ENCODE measurements around the gene TRPM3.

Gene TRPM3

GRCh38 chr9:71121275-71122021 lies at the start of gene TRPM3:
Gene TRPM3 (minus strand): TSS chr9:71121621. CDS start chr9:71121354, 267 bp downstream.
- no peak for DNase-seq

GRCh38 chr9:71168418-71168817 lies 47.0 kb upstream of the TRPM3 start:
- DNase-seq, result no peak

- no peak for DNase-seq
Measured at GRCh38 chr9:71162126-71162525, 40.7 kb upstream of the TRPM3 start.

- DNase-seq, result no peak
Measured at GRCh38 chr9:71157731-71158130, 36.3 kb upstream of the TRPM3 start.

- no peak for DNase-seq
Measured at GRCh38 chr9:71147368-71147767, 25.9 kb upstream of the TRPM3 start.

GRCh38 chr9:71146511-71146910 lies 25.1 kb upstream of the TRPM3 start:
- no peak for DNase-seq

GRCh38 chr9:71145179-71145578 lies 23.8 kb upstream of the TRPM3 start:
- DNase-seq, result no peak

GRCh38 chr9:71144495-71144894 lies 23.1 kb upstream of the TRPM3 start:
- no peak for DNase-seq

- no peak for DNase-seq
Measured at GRCh38 chr9:71136696-71137095, 15.3 kb upstream of the TRPM3 start.

GRCh38 chr9:71131145-71131544 lies 9.7 kb upstream of the TRPM3 start:
- DNase-seq, result no peak

GRCh38 chr9:71130521-71130920 lies 9.1 kb upstream of the TRPM3 start:
- no peak for DNase-seq

GRCh38 chr9:71128796-71129195 lies 7.4 kb upstream of the TRPM3 start:
- DNase-seq, result no peak

GRCh38 chr9:71127301-71127700 lies 5.9 kb upstream of the TRPM3 start:
- no peak for DNase-seq

- no peak for DNase-seq
Measured at GRCh38 chr9:71122421-71122820, 1.0 kb upstream of the TRPM3 start.

GRCh38 chr9:71122022-71122275 lies 528 bp upstream of the TRPM3 start:
- DNase-seq, result no peak

GRCh38 chr9:71120501-71121247 lies 747 bp downstream of the TRPM3 start:
- no peak for DNase-seq

- no peak for DNase-seq
Measured at GRCh38 chr9:71119746-71120145, 1.7 kb downstream of the TRPM3 start.

GRCh38 chr9:71118324-71118723 lies 3.1 kb downstream of the TRPM3 start:
- DNase-seq, result no peak

GRCh38 chr9:71115448-71115975 lies 5.9 kb downstream of the TRPM3 start:
- no peak for DNase-seq

GRCh38 chr9:71112866-71113265 lies 8.6 kb downstream of the TRPM3 start:
- DNase-seq, result no peak

- no peak for DNase-seq
Measured at GRCh38 chr9:71108937-71109336, 12.5 kb downstream of the TRPM3 start.

- DNase-seq, result no peak
Measured at GRCh38 chr9:71106992-71107391, 14.4 kb downstream of the TRPM3 start.

GRCh38 chr9:71105192-71105591 lies 16.2 kb downstream of the TRPM3 start:
- no peak for DNase-seq

- no peak for DNase-seq
Measured at GRCh38 chr9:71098801-71099200, 22.6 kb downstream of the TRPM3 start.

- no peak for DNase-seq
Measured at GRCh38 chr9:71097671-71098070, 23.8 kb downstream of the TRPM3 start.

All from SHP77 treated with DMSO at 0.1 percent for 48 hours (cell line).